Measurements from ENCODE around the gene SENP1. TPM values are rescaled to one million over a fixed set of nuclear protein-coding genes. Genes with fewer than 3 reads are reported as not detected.
"Not testable (repeated sequence)": the region's sequence is repeated elsewhere in the genome, so short reads cannot be mapped to it uniquely, and the experiment has no call there.

Gene SENP1
- total RNA-seq, 1 donor from 2014 or later: 48.6 TPM

- intact Hi-C loops (cut with micrococcal nuclease): no loop called here
These were observed 10.1 kb upstream of the SENP1 start for GRCh38 chr12:48115957-48116356.

GRCh38 chr12:48111312-48111693 is 5.4 kb upstream of the SENP1 start:
- intact Hi-C loops (cut with micrococcal nuclease): not testable (repeated sequence)

GRCh38 chr12:48110691-48111311 is 4.9 kb upstream of the SENP1 start:
- intact Hi-C loops (cut with micrococcal nuclease): no loop called here

- intact Hi-C loops (cut with micrococcal nuclease): loop anchor here (5.0 to 10.0 kb wide), 3 partner anchors 107 to 1735 kb away; partner anchors contain the start of genes COL2A1, KANSL2 and SLC38A2
These were observed 3.5 kb upstream of the SENP1 start for GRCh38 chr12:48109424-48109823.

- intact Hi-C loops (cut with micrococcal nuclease): loop anchor here (1.0 to 10.0 kb wide), 14 partner anchors 12 to 1732 kb away; partner anchors contain the start of genes ASB8, CCDC184, CCNT1 and COL2A1
These were observed 1.1 kb upstream of the SENP1 start for GRCh38 chr12:48106681-48107613.

- intact Hi-C loops (cut with micrococcal nuclease): loop anchor here (1.0 to 10.0 kb wide), 4 partner anchors 103 to 1731 kb away; partner anchors contain the start of genes COL2A1, KANSL2 and SLC38A2
These were observed 485 bp downstream of the SENP1 start for GRCh38 chr12:48105321-48105866.

- intact Hi-C loops (cut with micrococcal nuclease): loop anchor here (10.0 kb wide), 1 partner anchor 1730 kb away; the partner anchor contains the start of gene SLC38A2
These were observed 1.3 kb downstream of the SENP1 start for GRCh38 chr12:48104531-48104930.

DNA sequence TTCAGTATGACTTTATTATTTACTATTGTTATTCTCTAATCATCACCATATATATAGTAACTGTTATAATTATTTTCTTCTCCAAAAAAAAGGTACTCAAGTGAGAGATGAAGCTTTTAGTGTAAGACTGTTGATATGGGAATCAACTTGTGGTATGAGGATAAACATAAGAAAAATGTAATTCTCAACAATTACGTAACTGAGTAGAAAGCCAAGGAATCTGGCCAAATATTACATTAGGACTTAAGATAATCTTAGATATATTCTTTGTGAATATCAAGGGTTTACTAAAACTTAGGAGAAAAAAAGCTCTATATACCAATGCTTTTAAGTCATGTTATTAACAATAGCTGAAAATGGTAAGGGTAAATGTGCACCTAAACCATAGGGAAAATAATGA is 13.3 kb downstream of the SENP1 start:
- intact Hi-C loops (cut with micrococcal nuclease): no loop called here

GRCh38 chr12:48086327-48086726 is 19.6 kb downstream of the SENP1 start:
- intact Hi-C loops (cut with micrococcal nuclease): no loop called here

- intact Hi-C loops (cut with micrococcal nuclease): loop anchor here (1.0 kb wide), 1 partner anchor 80 kb away; no protein-coding TSS in a partner anchor
These were observed 20.9 kb downstream of the SENP1 start for GRCh38 chr12:48084841-48085460.

DNA sequence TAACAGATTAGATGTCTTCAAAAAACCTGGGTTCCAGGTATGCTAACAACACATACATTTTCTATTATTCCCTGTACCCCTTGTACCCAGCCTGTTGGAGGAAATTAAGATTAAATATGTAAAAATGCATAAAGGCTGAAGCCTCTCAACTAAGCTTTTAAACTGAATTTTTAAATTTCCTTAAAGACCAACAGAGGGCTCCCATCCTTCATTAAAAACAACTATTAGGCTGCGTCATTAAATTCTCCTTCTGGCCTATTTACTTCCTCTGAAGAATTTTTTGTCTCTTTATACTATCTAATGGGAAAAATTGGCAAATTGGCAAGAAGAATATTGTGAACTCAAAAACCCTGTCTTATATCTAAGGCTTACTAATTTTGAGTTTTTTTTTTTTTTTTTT is 21.8 kb downstream of the SENP1 start:
- intact Hi-C loops (cut with micrococcal nuclease): loop anchor here (1.0 kb wide), 1 partner anchor 81 kb away; no protein-coding TSS in a partner anchor

GRCh38 chr12:48080821-48081220 is 25.1 kb downstream of the SENP1 start:
- intact Hi-C loops (cut with micrococcal nuclease): no loop called here

GRCh38 chr12:48080285-48080684 is 25.6 kb downstream of the SENP1 start:
- intact Hi-C loops (cut with micrococcal nuclease): no loop called here

DNA sequence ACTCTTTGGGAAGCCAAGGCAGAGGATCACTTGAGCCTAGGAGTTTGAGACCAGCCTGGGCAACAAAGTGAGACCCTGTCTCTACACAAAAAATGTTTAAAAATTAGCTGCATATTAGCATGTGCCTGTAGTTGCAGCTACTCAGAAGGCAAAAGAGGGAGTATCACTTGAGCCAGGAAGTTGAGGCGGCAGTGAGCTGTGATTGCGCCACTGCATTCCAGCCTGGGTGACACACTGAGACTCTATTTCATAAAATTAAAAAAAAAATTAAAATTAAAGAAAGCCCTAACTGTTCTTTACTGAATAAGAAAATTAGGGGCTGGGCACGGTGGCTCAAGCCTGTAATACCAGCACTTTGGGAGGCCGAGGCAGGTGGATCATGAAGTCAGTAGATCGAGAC is 27.0 kb downstream of the SENP1 start:
- intact Hi-C loops (cut with micrococcal nuclease): no loop called here

GRCh38 chr12:48077111-48077510 is 28.8 kb downstream of the SENP1 start:
- intact Hi-C loops (cut with micrococcal nuclease): no loop called here

DNA sequence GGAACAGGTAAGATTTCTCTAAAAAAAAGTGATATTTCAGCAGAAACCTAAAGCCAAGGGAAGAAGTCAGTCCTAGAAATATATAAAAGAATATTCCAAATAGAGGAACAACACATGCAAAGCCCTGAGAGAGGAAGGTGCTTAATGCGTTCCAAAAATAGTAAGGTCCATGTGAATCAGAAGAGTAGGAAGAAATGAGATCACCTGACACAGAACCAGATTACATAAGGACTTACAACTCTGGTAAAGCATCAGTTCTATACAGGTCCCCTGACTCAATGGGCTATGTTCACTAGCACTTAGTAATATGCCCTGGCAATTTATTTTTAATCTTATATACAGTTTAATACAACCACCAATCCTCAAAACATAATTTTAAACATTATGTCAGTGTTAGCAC is 30.0 kb downstream of the SENP1 start:
- intact Hi-C loops (cut with micrococcal nuclease): no loop called here

- intact Hi-C loops (cut with micrococcal nuclease): no loop called here
These were observed 31.6 kb downstream of the SENP1 start for GRCh38 chr12:48074266-48074665.

DNA sequence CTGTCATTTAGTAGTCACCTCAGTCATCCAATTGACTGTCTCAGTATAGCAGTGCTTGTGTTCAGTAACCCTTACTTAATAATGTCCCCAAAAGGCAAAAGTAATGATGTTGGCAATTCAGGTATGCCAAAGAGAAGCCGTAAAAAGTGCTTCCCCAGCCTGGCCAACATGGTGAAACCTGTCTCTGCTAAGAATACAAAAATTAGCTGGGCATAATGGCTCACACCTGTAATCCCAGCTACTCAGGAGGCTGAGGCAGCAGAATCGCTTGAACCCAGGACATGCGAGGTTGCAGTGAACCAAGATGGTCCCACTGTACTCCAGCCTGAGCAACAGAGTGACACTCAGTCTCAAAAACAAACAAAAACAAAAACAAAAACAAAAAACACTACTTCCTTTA is 33.6 kb downstream of the SENP1 start:
- intact Hi-C loops (cut with micrococcal nuclease): no loop called here

DNA sequence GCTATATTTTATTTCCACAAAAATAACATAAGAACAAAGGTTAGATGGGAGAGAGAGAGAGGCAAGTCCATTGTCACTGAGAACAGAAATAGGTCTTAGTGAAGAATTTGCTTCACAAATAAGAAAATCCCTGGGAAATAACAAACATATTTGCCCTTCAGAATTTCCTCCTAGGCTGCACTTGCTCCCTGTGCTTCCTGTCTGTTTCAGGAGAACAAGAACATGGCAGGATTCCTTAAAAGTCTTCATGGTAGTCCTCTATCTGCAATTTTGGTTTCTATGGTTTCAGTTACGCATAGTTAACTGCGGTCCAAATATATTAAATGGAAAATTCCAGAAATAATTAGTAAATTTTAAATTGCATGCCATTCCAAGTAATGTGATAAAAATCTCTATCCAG is 34.1 kb downstream of the SENP1 start:
- intact Hi-C loops (cut with micrococcal nuclease): no loop called here

GRCh38 chr12:48070731-48071130 is 35.1 kb downstream of the SENP1 start:
- intact Hi-C loops (cut with micrococcal nuclease): no loop called here

GRCh38 chr12:48070033-48070432 is 35.8 kb downstream of the SENP1 start:
- intact Hi-C loops (cut with micrococcal nuclease): no loop called here
